Measurements from ENCODE around the gene HMOX1. TPM values are rescaled to one million over a fixed set of nuclear protein-coding genes. Genes with fewer than 3 reads are reported as not detected.

Gene HMOX1
- 100 to 1,000 TPM in 1 of 2 donors, 10 to 100 TPM in 1; 47.1 to 108 TPM for total RNA-seq
- 10 to 100 TPM; 18.7 to 72.3 TPM for polyA plus RNA-seq

- no peaks in the 10 kb centered on the region for H3K9me3 ChIP-seq (ENCODE audit: control insufficient read depth in 4 of 4, low read length in 3 of 4)
- peak within 1 kb of the TSS; percentile 79 to 88 (median 87) for H3K4me3 ChIP-seq (ENCODE audit: low read depth in 1 of 3, low read length in 3 of 3)
- TF ChIP-seq RXRA (IDR thresholded peaks at IDR 0.05): peak; percentile 36 to 43
- no peak for TF ChIP-seq FOXA2 (IDR thresholded peaks at IDR 0.05)
- TF ChIP-seq TAF1 (conservative IDR thresholded peaks at IDR 0.05): peak; percentile 80
- TF ChIP-seq MAX (IDR thresholded peaks at IDR 0.05): no peak
- TF ChIP-seq CTCF (IDR thresholded peaks at IDR 0.05; ENCODE audit: low read depth, low read length, missing input control): no peak
- peak; percentile 12 for TF ChIP-seq HNF4G (IDR thresholded peaks at IDR 0.05)
- TF ChIP-seq YY1 (IDR thresholded peaks at IDR 0.05): peak; percentile 46
- TF ChIP-seq ZBTB33 (IDR thresholded peaks at IDR 0.05): no peak
- TF ChIP-seq GABPA (IDR thresholded peaks at IDR 0.05 in 1 of 2, conservative IDR thresholded peaks at IDR 0.05 in 1 of 2): no peak
- TF ChIP-seq REST (IDR thresholded peaks at IDR 0.05): peak; percentile 79
- no peak for TF ChIP-seq ATF3 (IDR thresholded peaks at IDR 0.05)
- TF ChIP-seq SP1 (IDR thresholded peaks at IDR 0.05): peak; percentile 58
- TF ChIP-seq EGR1 (IDR thresholded peaks at IDR 0.05; ENCODE audit: low read depth in 2 of 2): no peak
- peak; percentile 37 for TF ChIP-seq FOXA1 (IDR thresholded peaks at IDR 0.05)
- TF ChIP-seq RAD21 (IDR thresholded peaks at IDR 0.05): peak; percentile 36 to 50
- no peak for TF ChIP-seq NR2F2 (IDR thresholded peaks at IDR 0.05)
- peak in 1 of 2 donors; percentile 16 for TF ChIP-seq JUND (IDR thresholded peaks at IDR 0.05)
- TF ChIP-seq HNF4A (conservative IDR thresholded peaks at IDR 0.05): peak; percentile 45 to 57
- H3K9ac ChIP-seq (ENCODE audit: low read depth in 1 of 2, low read length in 2 of 2): peak within 1 kb of the TSS; percentile 36 to 51
- no peaks in the 10 kb centered on the region for H3K27me3 ChIP-seq (ENCODE audit: control insufficient read depth in 4 of 4, insufficient read depth in 4 of 4, low read length in 3 of 4)
- peak within 1 kb of the TSS; percentile 70 to 74 for H3K27ac ChIP-seq (ENCODE audit: low read depth in 1 of 2, low read length in 2 of 2)
- H3K4me1 ChIP-seq (ENCODE audit: control insufficient read depth in 4 of 4, insufficient read depth in 4 of 4, low read length in 3 of 4): peaks cover 15 to 56% (median 44%) of the 10 kb centered on the region in 4 donors
- H3K36me3 ChIP-seq (ENCODE audit: control insufficient read depth in 4 of 4, insufficient read depth in 3 of 4, low read depth in 1 of 4, low read length in 3 of 4): peaks cover 0 to 2% (median 0%) of the 10 kb centered on the region in 4 donors
- peak; percentile 80 for DNase-seq (ENCODE audit: low spot score)
- 3% methylated on average over 47 of the region's 47 CpGs for WGBS
Measured at GRCh38 chr22:35380537-35381423, at the start of gene HMOX1. HMOX1 (plus strand) TSS chr22:35381096; CDS start chr22:35381174, 78 bp downstream.
